HUES48 (cell line): ENCODE data around the gene FAM161A.
"Not testable (repeated sequence)": the region's sequence is repeated elsewhere in the genome, so short reads cannot be mapped to it uniquely, and the experiment has no call there.

Source experiments
- H3K27ac ChIP-seq: one replicate; pipeline ENCODE4 v1.7.0; 2013; ENCODE audit warnings: low read depth, low read length, inconsistent platforms
- H3K27me3 ChIP-seq: 2 replicates; pipeline ENCODE4 v1.6.1; 2013; ENCODE audit warnings: mild to moderate bottlenecking, low read length; ENCODE audit not compliant: control insufficient read depth, insufficient read depth
- H3K36me3 ChIP-seq: 2 replicates; pipeline ENCODE4 v1.6.1; 2013; ENCODE audit warnings: low read length; ENCODE audit not compliant: control insufficient read depth, insufficient read depth
- H3K4me1 ChIP-seq: 2 replicates; pipeline ENCODE4 v1.6.1; 2013; ENCODE audit warnings: mild to moderate bottlenecking, low read length; ENCODE audit not compliant: control insufficient read depth, insufficient read depth
- H3K4me3 ChIP-seq: 2 replicates; pipeline ENCODE4 v1.5.1; 2013; ENCODE audit warnings: mild to moderate bottlenecking, low read depth, low read length
- H3K9ac ChIP-seq: 2 replicates; pipeline ENCODE4 v1.6.1; 2013; ENCODE audit warnings: mild to moderate bottlenecking, low read depth, low read length, moderate library complexity
- H3K9me3 ChIP-seq: 2 replicates; pipeline ENCODE4 v1.6.1; 2013; ENCODE audit warnings: low read length; ENCODE audit not compliant: control insufficient read depth, insufficient read depth

Gene FAM161A, protein sequence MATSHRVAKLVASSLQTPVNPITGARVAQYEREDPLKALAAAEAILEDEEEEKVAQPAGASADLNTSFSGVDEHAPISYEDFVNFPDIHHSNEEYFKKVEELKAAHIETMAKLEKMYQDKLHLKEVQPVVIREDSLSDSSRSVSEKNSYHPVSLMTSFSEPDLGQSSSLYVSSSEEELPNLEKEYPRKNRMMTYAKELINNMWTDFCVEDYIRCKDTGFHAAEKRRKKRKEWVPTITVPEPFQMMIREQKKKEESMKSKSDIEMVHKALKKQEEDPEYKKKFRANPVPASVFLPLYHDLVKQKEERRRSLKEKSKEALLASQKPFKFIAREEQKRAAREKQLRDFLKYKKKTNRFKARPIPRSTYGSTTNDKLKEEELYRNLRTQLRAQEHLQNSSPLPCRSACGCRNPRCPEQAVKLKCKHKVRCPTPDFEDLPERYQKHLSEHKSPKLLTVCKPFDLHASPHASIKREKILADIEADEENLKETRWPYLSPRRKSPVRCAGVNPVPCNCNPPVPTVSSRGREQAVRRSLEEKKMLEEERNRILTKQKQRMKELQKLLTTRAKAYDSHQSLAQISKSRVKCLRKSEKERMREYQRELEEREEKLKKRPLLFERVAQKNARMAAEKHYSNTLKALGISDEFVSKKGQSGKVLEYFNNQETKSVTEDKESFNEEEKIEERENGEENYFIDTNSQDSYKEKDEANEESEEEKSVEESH

DNA sequence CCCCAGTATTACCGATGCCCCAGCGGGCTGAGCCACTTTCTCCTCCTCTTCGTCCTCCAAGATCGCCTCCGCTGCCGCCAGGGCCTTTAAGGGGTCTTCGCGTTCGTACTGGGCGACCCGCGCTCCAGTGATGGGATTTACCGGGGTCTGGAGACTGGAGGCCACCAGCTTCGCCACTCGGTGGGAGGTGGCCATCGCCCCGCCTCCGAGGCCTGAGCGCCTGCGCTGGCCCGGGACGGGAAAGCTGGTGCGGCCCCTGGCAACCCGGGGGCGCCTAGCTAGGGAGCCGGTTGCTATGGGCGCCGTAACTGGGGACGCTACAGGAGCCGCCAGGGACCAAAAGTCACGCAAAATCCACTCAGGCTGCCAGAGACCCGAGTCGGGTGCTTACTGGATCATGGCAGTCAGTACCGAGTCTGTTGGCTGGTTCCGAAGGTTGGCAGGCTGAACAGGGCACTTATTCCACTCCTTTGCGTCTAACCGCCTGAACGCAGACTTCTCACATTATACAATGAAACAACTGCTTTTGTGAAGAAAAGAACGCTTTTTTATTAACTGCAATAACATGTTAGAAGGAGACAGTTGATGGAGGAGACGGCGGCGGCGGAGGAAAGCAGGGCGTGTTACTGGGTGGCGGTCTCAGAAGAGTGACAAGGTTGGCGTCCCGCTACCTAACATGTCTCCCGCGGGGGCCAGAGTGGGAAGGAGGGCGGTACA is at the start of gene FAM161A:
Gene FAM161A, minus strand, starts transcription at position 214 of the 717 bp plus-strand sequence. Its CDS starts 19 bp downstream, at position 195.
- Histone ChIP-seq H3K36me3 (no peaks in the 10 kb centered on the region), H3K9me3 (no peaks in the 10 kb centered on the region), H3K27ac (peak within 1 kb of the TSS; percentile 87), H3K27me3 (no peaks in the 10 kb centered on the region), H3K4me3 (peak within 1 kb of the TSS; percentile 84), H3K4me1 (0 out of 2 replicates have a peak, but pooled peaks cover 4% of the 10 kb centered on the region), H3K9ac (peak within 1 kb of the TSS; percentile 82)

DNA sequence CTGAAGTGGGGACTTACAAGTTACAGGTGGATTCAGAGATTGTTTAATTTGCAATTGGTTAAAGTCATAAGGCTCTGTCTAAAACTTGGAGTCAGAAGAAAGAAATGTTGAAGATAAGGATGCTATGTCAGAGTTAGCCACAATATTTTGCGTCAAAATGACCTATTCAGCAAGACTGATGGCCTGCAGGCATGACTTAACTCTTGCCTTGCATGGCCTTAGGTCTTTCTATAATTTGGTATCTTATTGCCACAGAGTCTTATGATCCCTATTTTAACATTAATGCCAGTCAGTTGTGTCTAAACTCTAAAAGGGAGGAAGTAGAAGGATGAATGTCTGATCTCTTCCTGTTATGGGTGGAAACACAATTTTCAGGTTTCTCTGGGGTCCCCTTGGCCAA is 46.4 kb upstream of the FAM161A start:
- Histone ChIP-seq H3K9ac (no peak overlapping the region), H3K27me3 (no peaks in the 10 kb centered on the region), H3K27ac (no peak overlapping the region), H3K9me3 (no peaks in the 10 kb centered on the region), H3K4me3 (no peak overlapping the region), H3K4me1 (no peaks in the 10 kb centered on the region), H3K36me3 (no peaks in the 10 kb centered on the region)

- Histone ChIP-seq H3K36me3 (no peaks in the 10 kb centered on the region), H3K9me3 (no peaks in the 10 kb centered on the region), H3K4me3 (no peak overlapping the region), H3K9ac (no peak overlapping the region), H3K4me1 (no peaks in the 10 kb centered on the region), H3K27me3 (no peaks in the 10 kb centered on the region), H3K27ac (no peak overlapping the region)
These were observed 45.0 kb upstream of the FAM161A start for GRCh38 chr2:61898810-61899209.

DNA sequence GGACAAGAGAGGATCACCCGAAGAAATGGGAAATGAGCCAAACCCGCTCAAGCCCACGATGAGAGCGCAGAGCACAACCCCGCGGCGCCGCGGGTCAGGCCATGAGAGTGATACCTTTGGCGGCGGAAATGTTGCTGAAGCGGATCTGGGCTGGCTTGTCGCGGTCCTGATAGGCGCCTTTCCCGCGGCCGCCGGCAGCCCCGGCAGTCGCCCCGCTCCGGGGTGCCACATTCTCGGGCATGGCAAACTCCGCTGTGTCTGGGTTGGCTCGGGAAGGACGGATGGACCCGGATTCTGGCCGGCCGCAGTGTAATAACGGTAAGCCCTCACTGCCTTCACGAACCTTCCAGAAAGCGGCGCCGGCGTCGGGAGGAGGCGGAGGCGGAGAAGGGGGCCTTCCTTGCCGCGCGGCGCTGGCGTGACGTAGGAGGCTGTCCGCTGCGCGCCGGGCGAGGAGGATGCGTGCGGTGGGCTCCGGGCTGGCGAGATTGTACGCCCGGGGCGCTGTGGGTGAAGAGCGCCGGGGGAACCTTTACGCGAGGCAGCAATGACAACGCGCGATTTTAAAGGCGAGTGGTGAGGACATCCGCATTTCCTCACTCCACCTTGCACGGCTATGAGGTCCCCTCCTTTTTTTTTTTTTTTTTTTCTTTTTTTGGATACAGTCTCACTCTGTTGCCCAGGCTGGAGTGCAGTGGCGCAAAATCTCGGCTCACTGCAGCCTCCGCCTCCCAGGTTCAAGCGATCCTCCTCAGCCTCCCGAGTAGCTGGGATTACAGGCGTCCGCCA is 34.6 kb upstream of the FAM161A start, which contains the start of gene CCT4:
Gene CCT4, minus strand, starts transcription at position 390 of the 789 bp plus-strand sequence. Its CDS starts 149 bp downstream, at position 241.
- H3K9ac ChIP-seq: peak within 1 kb of the TSS; percentile 95
- no peaks in the 10 kb centered on the region for H3K4me1 ChIP-seq
- peak within 1 kb of the TSS; percentile 98 for H3K27ac ChIP-seq
- peaks cover 26% of the 10 kb centered on the region for H3K36me3 ChIP-seq
- H3K9me3 ChIP-seq: no peaks in the 10 kb centered on the region
- H3K27me3 ChIP-seq: no peaks in the 10 kb centered on the region
- peak within 1 kb of the TSS; percentile 99 for H3K4me3 ChIP-seq

DNA sequence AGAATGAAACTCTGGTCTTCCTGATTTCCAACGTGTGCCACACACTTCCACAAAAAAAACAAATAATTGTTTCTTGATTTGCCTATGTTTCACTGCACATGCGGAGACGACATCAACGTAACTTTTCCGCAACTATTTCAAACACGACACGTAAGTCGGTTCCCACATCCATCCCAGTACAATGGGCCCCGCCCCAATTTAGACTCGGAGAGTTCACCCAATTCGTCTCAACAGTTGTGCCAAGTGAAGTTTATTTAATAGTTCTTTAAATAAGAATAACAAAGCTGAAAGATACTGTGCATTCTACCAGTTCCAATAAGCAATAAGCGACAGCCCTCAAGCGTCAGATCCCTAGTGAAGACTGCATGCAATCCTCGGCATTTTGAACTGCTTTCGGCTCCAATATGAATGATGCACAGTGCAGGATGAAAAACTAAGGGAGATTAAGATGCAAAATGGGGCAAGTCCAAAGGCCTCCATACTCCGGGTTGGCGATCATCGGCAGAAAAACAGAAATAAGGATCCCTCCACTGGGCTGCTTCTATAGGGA is 33.9 kb upstream of the FAM161A start:
- Histone ChIP-seq H3K36me3 (peaks cover 33% of the 10 kb centered on the region), H3K9me3 (no peaks in the 10 kb centered on the region), H3K4me1 (no peaks in the 10 kb centered on the region), H3K27ac (peak overlapping the region; percentile 98), H3K9ac (peak overlapping the region; percentile 95), H3K4me3 (peak overlapping the region; percentile 99), H3K27me3 (no peaks in the 10 kb centered on the region)

DNA sequence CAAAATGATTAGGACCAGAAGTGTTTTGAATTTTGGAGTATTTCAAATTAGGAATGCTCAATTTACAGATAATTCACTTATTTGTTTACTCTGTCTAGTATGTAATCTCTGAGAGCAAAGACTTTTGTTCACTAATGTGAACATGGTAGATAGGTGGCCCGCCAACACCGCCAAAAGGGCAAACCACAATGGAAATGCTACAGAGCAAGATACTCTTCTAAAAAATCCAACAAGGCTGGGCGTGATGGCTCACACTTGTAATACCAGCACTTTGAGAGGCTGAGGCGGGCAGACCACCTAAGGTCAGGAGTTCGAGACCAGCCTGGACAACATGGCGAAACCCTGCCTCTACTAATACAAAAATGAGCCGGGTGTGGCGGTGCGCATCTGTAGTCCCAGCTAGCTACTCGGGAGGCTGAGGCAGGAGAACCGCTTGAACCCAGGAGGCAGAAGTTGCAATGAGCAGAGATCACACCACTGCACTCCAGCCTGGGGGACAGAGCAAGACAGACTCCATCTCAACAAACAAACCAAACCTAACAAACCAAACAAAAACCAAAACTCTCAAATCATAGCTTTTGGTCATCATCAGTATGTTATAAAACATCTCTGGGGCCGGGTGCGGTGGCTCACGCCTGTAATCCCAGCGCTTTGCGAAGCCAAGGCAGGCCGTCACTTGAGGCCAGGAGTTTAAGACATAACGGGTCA is 32.2 kb upstream of the FAM161A start:
- Histone ChIP-seq H3K9ac (no peak overlapping the region), H3K27me3 (no peaks in the 10 kb centered on the region), H3K4me3 (peak overlapping the region; percentile 99), H3K36me3 (peaks cover 50% of the 10 kb centered on the region), H3K27ac (no peak overlapping the region), H3K9me3 (no peaks in the 10 kb centered on the region), H3K4me1 (no peaks in the 10 kb centered on the region)

DNA sequence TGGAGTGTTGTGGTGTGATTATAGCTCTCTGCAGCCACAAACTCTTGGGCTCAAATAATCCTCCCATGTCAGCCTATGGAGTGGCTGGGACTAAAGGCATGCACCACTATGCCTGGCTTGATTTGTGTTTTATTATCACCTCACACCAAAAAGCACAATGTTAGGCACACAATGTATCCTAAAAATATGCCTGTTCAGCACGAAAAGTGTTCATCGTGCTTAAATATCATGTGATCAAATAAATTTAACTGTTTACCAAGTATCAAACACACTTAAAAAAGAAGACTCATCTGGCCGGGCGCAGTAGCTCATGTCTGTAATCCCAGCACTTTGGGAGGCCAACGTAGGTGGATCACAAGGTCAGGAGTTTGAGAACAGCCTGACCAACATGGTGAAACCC is 29.0 kb upstream of the FAM161A start:
- Histone ChIP-seq H3K27me3 (no peaks in the 10 kb centered on the region), H3K27ac (no peak overlapping the region), H3K4me1 (no peaks in the 10 kb centered on the region), H3K4me3 (no peak overlapping the region), H3K9ac (no peak overlapping the region), H3K36me3 (peaks cover 82% of the 10 kb centered on the region), H3K9me3 (no peaks in the 10 kb centered on the region)

DNA sequence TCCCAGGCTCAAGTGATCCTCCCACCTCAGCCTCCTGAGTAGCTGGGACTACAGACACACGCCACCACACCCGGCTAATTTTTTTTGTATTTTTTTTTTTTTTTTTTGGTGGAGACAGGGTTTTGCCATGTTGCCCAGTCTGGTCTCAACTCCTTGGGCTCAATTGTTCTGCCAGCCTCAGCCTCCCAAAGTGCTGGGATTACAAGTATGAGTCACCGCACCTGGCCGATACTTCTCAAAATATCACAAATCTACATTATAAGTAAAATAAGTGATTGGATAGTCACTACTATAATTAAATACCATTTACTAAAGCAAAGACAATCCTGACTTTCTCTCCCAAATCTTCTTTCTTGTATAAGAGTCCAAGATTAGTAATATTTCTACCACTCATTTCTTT is 25.5 kb upstream of the FAM161A start:
- not testable (repeated sequence) for H3K4me3 ChIP-seq, H3K27me3 ChIP-seq, H3K27ac ChIP-seq, H3K9ac ChIP-seq, H3K9me3 ChIP-seq, H3K4me1 ChIP-seq
- H3K36me3 ChIP-seq: peaks cover 100% of the 10 kb centered on the region

DNA sequence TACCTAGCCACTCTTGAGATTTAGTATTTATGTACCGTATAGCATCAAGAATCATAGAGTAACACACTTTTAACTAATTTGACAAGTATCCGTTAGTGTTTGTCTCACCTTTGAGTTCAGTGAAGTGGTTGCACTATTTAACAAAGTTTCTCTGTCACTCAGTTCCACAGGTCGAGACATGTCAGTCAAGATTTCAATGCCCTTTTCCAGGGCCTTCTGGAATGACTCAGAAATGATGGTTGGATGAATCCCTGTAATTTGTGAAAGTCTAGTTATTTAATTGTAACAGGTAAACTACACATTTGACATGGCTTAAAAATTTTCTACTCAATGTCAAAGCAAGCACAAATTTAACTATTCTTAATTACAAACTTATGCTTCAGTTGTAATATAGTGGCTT is 24.9 kb upstream of the FAM161A start:
- H3K9me3 ChIP-seq: no peaks in the 10 kb centered on the region
- H3K36me3 ChIP-seq: peaks cover 100% of the 10 kb centered on the region
- no peaks in the 10 kb centered on the region for H3K27me3 ChIP-seq
- H3K27ac ChIP-seq: no peak overlapping the region
- H3K4me1 ChIP-seq: no peaks in the 10 kb centered on the region
- H3K4me3 ChIP-seq: no peak overlapping the region
- no peak overlapping the region for H3K9ac ChIP-seq
